Urothelium cell line (cell line): ENCODE data around the gene ARL6IP4.
"Not testable (repeated sequence)": the region's sequence is repeated elsewhere in the genome, so short reads cannot be mapped to it uniquely, and the experiment has no call there.

ENCODE experiments used
- DNase-seq: peaks from one replicate; pipeline ENCODE4 v3.0.0; 2011; ENCODE audit warnings: low spot score, mixed read lengths
- FAIRE-seq: peaks from 2 replicates; lab custom pipeline; 2011; peaks lifted over from hg19 to GRCh38; lab: Jason Lieb, UNC

ARL6IP4 gene

DNA sequence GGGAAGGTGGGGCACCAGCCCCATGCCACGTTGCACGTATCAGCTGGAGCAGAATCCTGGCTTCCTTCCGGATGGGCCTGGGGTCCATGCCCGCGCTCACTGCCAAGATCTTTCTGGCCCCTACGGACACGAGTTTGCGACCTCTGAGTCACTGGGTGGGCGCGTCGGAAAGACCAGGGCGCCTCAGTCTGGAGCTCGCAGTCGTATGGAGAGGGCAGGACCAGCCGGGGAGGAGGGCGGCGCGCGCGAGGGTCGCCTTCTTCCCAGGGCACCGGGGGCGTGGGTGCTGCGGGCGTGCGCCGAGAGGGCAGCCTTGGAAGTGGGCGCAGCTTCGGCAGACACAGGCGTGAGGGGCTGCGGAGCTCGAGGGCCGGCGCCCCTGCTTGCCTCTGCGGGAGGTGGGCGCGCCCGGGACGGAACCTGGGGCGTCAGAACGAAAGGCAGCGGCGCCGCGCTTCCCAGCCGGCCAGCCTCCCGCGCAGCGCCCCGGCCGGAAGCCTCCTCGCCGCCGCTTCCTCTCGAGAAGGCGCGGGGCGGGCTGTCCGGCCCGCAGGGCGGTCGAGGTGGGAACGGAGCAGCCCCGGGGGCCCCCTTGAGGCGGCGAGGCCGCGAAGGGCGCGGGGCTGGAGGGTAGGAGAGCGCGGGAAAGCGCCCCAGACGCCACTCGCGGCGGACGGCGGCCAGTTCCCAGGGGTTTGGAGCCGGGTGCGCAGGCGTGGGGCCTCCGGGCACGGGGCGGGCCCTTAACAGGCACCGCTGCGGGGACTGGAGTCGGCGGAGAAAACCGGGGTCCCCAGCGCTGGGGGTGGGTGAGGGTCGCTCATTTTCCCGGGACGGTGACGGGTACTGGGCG, at the start of gene ARL6IP4:
Gene ARL6IP4, plus strand, starts transcription at position 499 of the 853 bp plus-strand sequence. CDS start 459 bp downstream, outside the sequence.
- FAIRE-seq (no peak), DNase-seq (peak; percentile 88)

GRCh38 chr12:122932207-122932606, 48.3 kb upstream of the ARL6IP4 start:
- DNase-seq = no peak

GRCh38 chr12:122934722-122935121, 45.8 kb upstream of the ARL6IP4 start:
- no peak for DNase-seq
- no peak for FAIRE-seq

More at GRCh38 chr12:122932207-122932606, 48.3 kb upstream of the ARL6IP4 start:
- no peak for FAIRE-seq

GRCh38 chr12:122935318-122935717, 45.2 kb upstream of the ARL6IP4 start:
- FAIRE-seq (no peak), DNase-seq (no peak)

DNA sequence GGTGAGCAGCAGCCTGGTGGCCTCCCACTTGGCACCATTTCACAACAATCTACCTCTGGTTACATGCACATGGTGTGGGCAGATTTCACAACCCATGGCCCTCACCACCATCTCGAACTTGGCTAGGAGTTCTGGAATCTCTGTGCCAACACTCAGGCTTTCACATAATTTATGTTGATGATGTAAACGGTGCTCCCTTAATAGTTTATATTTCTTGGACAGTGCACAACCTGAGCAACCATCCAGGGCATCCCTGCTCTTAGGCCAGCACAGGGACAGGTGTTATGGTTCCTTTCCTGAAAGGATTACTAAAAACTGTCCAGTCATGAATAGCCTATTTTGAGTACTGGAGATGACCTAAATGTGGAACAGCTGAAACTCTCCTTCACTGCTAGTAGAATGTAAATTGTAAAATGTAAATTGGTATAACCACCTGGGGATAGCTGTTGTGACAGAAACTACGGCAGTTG, 42.8 kb upstream of the ARL6IP4 start:
- DNase-seq (no peak), FAIRE-seq (no peak)

DNA sequence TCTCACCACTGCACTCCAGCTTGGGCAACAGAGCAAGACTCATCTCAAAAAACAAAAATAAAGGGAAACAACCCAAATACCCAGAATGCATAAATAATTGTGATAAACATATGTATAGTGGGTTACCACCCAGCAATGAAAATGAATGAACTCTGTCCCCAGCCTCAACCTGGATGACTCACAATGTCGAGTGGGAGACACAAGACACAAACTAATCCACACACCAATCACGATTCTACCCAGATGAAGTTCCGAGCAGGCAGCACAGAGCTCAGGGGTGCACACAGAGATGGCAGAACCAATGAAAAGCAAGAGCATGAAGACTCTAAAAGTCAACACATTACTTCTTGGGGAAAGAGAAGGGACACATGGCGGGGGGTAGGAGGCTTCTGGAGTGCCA, 41.4 kb upstream of the ARL6IP4 start:
- FAIRE-seq (no peak), DNase-seq (no peak)

DNA sequence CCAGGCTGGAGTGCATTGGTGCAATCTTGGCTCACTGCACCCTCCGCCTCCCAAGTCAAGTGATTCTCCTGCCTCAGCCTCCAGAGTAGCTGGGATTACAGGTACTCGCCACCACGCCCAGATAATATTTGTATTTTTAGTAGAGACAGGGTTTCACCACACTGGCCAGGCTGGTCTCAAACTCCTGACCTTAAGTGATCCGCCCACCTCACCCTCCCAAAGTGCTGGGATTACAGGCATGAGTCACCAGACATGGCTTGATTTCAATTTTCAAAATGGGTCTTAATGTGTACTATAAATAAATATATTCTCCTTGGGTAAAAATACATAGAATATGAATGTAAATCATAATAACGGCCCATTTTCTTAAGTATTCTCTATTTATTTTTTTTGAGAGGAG, 39.1 kb upstream of the ARL6IP4 start:
- FAIRE-seq, DNase-seq: not testable (repeated sequence)

DNA sequence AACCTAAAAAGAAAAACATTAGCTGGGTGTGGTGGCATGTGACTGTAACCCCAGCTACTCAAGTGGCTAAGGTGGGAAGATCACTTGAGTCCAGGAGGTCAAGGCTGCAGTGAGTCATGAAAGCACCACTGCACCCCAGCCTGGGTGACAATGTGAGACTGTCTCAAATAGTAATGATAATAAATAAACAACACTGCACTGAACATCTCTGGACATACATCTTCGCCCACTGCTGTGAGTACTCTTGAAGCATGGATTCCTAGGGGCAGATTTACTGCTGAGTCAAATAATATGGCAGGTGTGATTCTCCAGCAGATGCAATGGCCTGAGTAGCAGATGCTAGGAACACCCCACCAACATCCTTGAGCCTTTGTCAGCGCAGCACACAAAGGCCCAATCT, 37.8 kb upstream of the ARL6IP4 start:
- no peak for DNase-seq
- FAIRE-seq = peak; percentile 58

- FAIRE-seq (peak; percentile 13), DNase-seq (peak; percentile 24)
Observed at GRCh38 chr12:122943196-122943595, 37.3 kb upstream of the ARL6IP4 start.

- FAIRE-seq (peak; percentile 85), DNase-seq (peak; percentile 89)
Observed at GRCh38 chr12:122944605-122945592, 35.6 kb upstream of the ARL6IP4 start.

GRCh38 chr12:122946690-122947341, 33.7 kb upstream of the ARL6IP4 start:
- peak; percentile 99 for FAIRE-seq
- peak; percentile 96 for DNase-seq

DNA sequence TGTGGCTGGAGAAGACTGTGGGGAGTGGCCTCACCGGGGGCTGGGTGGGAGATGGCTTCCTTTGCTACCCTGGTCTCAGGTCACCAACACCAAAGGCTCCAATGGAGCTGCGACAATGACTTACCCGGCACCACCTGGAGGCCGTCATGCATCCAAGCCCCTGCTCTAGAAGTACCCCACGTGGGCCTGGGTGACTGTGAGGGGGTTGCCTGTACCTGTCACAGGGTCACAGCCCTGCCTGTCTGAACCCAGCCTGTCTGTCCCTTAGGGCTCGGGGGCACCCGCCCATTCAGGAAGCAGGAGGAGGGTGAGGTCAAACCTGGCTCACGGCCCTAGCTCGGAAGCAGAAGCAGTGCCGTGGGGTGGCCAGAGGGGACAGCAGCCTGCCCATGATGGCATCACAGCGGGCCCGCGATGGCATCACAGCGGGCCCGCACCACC, 33.1 kb upstream of the ARL6IP4 start:
- FAIRE-seq (peak; percentile 75), DNase-seq (peak; percentile 26)

DNA sequence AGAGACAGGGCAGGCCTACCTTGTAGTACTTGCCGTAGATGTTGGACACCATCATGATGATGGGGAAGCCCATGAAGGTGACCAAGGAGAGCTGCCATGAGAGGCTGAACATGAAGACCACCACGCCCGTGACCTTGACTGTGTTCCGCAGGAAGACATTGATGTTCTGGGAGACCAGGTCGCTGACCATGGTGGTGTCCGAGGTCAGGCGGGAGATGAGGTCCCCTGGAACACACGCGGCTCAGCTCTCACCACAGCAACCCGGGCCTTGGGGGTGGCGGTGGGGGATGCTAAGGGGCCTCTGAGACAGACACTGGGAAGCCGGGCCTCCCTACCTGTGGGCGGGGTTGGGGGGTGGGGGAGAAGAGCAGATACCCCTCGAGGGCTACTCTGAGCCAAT, 31.9 kb upstream of the ARL6IP4 start:
- FAIRE-seq (no peak), DNase-seq (no peak)

GRCh38 chr12:122949405-122949804, 31.1 kb upstream of the ARL6IP4 start:
- FAIRE-seq = no peak
- DNase-seq = no peak

DNA sequence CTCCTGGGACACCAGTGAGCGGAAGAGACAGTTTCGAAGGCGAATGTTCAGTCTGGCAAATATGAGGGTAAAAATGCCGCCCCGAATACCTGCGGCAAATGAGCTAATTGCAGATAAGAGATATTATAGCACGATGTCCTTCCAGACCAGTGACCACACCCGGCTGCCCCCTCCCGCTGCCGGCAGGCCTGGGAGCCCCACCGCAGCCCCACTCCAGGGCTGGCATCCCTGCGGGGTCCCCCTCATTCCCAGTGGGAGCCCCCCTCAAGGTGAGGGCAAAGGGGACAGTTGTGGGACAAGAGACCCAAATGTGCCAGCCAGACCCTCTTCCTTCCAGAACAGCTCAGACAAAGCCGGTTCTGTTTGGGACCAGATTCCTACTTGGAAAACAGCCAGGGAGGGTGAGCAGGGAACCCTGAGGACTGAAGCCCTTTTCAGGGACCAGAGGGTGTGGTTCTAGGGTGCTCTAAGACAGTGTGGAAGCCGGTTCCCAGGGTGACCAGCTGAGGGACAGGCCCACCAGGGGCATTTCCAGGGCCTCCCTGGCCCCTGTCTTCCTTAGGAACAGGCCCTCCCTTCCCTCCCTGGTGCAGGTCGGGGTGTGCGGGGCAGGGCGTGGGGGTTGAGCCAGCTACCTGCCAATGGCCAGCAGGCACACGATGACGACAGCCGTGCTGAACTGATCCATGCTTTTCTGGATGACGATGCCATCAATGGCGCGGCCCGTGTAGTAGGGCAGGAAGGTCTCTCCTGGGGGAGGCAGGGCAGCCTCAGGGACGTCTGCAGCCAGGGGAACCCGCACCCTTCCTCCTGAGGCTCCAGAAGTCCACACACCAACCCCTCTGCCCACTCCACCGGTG, 30.4 kb upstream of the ARL6IP4 start:
- no peak for DNase-seq
- no peak for FAIRE-seq

DNA sequence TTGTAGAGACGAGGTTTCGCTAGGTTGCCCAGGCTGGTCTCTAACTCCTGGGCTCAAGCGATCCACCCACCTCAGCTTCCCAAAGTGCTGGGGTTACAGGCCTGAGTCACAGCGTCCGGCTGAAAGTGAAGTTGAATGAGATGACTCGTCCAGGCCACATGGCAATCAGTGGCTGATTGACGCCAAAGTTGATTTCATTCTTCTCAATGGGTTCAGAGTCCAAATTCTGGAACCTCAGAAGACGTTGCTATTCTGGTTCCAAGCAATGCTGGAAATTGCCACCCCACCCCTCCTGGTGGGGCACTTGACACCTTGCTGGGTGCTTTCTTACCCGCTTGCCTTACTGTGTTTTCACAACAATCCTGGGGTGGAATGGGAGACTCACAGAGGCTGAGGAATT, 29.1 kb upstream of the ARL6IP4 start:
- no peak for DNase-seq

GRCh38 chr12:122951979-122952892, 28.2 kb upstream of the ARL6IP4 start:
- FAIRE-seq (peak; percentile 30), DNase-seq (peak; percentile 76)

More for the DNA sequence above, 29.1 kb upstream of the ARL6IP4 start:
- no peak for FAIRE-seq

DNA sequence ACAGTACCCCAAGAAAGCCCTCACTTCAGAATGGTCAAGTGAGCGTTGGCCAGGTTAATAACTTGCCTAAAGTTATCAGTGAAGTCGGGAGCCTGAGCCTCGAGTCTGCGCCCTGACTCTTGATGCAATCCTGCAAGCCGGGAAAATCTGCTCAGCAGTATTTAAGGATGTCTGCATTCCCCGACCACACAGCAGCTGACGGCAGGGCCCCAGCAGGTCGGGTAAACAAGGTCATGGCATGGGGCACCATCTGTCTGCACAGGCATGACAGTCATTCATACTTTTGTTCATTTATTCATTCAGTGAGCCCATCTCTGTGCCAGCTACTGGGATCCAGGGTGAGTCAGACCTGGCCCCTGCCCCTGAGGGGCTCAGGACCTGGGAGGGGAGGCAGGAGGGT, 25.3 kb upstream of the ARL6IP4 start:
- peak; percentile 17 for DNase-seq
- no peak for FAIRE-seq

DNA sequence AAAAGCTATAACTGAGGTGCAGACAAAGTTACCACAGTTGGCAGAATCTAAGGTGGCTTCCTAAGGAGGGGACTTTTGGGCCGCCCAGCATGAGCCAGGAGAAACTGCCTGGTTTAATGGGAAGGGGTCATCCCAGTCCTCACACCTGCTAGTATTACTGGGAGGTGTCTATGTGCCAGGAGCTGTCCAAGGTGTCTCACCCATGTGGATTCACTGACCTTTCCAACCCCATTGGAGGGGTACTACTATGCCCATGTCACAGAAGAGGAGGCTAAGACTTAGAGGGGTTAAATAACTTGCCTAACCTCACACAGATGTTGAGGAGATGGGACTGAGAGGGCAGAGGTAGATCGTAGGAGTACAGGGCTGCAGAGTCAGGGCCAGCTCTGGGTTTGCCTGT, 24.4 kb upstream of the ARL6IP4 start:
- no peak for FAIRE-seq

More for the DNA sequence above, 24.4 kb upstream of the ARL6IP4 start:
- no peak for DNase-seq
